HEK293T (cell line): ENCODE measurements around the gene IDS.
"Not testable (repeated sequence)": the region's sequence is repeated elsewhere in the genome, so short reads cannot be mapped to it uniquely, and the experiment has no call there.

ENCODE experiments used
- CTCF ChIA-PET: fragments of 350-600 bp; formaldehyde crosslinking; extraction: SDS; loops from one replicate; lab custom pipeline; 2021; ENCODE audit warnings: antibody characterized with exemption, inconsistent platforms; lab: Yijun Ruan, JAX
- POLR2A ChIA-PET: fragments of 350-600 bp; formaldehyde crosslinking; extraction: SDS; loops from one replicate; lab custom pipeline; 2020; ENCODE audit warnings: antibody characterized with exemption, inconsistent platforms; lab: Yijun Ruan, JAX
- DNase-seq: peaks from one replicate; pipeline ENCODE4 v3.0.0; 2012; ENCODE audit warnings: mixed read lengths; ENCODE audit errors: extremely low spot score
- ARNT ChIP-seq: fragments of 450-650 bp; IDR thresholded peaks from 2 replicates; pipeline ENCODE4 v1.6.1; 2017; ENCODE audit warnings: mild to moderate bottlenecking
- BHLHE40 ChIP-seq: fragments of 450-650 bp; IDR thresholded peaks from 2 replicates; pipeline ENCODE4 v1.6.1; 2016; ENCODE audit warnings: mild to moderate bottlenecking, moderate library complexity, borderline replicate concordance
- CTBP1 ChIP-seq: fragments of 450-650 bp; IDR thresholded peaks from 2 replicates; pipeline ENCODE4 v1.6.1; 2016; ENCODE audit warnings: borderline replicate concordance
- ELF4 ChIP-seq: fragments of 450-650 bp; IDR thresholded peaks from 2 replicates; pipeline ENCODE4 v1.6.1; 2017; ENCODE audit warnings: antibody characterized with exemption
- FOXA1 ChIP-seq: fragments of 450-650 bp; IDR thresholded peaks from 2 replicates; pipeline ENCODE4 v1.6.1; 2016; ENCODE audit warnings: mild to moderate bottlenecking
- FOXK2 ChIP-seq: fragments of 450-650 bp; IDR thresholded peaks from 2 replicates; pipeline ENCODE4 v1.6.1; 2016; ENCODE audit warnings: mild to moderate bottlenecking
- FOXM1 ChIP-seq: fragments of 450-650 bp; IDR thresholded peaks from 2 replicates; pipeline ENCODE4 v1.6.1; 2017; ENCODE audit warnings: mild to moderate bottlenecking, borderline replicate concordance
- HDGF ChIP-seq: fragments of 450-650 bp; IDR thresholded peaks from 2 replicates; pipeline ENCODE4 v1.6.1; 2017; ENCODE audit warnings: antibody characterized with exemption, borderline replicate concordance
- L3MBTL2 ChIP-seq: fragments of 450-650 bp; conservative IDR thresholded peaks from 2 replicates; pipeline ENCODE4 v1.6.1; 2016; ENCODE audit warnings: mild to moderate bottlenecking
- LEF1 ChIP-seq: fragments of 450-650 bp; IDR thresholded peaks from 2 replicates; pipeline ENCODE4 v1.6.1; 2017; ENCODE audit warnings: mild to moderate bottlenecking, borderline replicate concordance
- NFRKB ChIP-seq: fragments of 450-650 bp; IDR thresholded peaks from 2 replicates; pipeline ENCODE4 v1.6.1; 2016; ENCODE audit warnings: mild to moderate bottlenecking, moderate library complexity
- SP1 ChIP-seq: fragments of 450-650 bp; IDR thresholded peaks from 2 replicates; pipeline ENCODE4 v1.6.1; 2017
- SUZ12 ChIP-seq: fragments of 450-650 bp; IDR thresholded peaks from 2 replicates; pipeline ENCODE4 v1.6.1; 2016; ENCODE audit warnings: mild to moderate bottlenecking
- TARDBP ChIP-seq: fragments of 450-650 bp; IDR thresholded peaks from 2 replicates; pipeline ENCODE4 v1.6.1; 2016
- ZNF384 ChIP-seq: fragments of 450-650 bp; IDR thresholded peaks from 2 replicates; pipeline ENCODE4 v1.6.1; 2016
- TF ChIP-seq, protein P1 (sequence below): fragments of 450-650 bp; IDR thresholded peaks from 2 replicates; pipeline ENCODE4 v1.6.1; 2016

The IDS gene

DNA sequence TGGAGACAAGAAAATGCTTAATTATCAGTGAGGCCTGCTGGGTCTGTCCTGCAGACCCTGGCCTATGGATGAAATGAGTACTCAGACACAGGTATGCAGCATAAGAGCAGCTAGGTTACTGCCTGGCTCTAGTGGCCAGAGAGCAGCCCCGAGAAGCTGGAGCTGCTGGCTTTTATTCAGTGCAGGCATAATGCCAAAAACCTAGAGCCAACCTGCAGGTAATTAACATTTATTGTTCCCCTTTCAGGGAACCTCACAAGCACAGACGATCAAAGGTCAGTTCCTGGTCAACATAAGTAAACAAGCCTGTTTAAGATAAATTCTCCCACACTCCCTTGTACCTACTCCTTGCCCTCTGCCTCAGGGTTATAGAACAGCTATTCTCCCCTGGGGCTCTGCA, 13.3 kb downstream of the IDS start:
- POLR2A ChIA-PET: no interaction called here

DNA sequence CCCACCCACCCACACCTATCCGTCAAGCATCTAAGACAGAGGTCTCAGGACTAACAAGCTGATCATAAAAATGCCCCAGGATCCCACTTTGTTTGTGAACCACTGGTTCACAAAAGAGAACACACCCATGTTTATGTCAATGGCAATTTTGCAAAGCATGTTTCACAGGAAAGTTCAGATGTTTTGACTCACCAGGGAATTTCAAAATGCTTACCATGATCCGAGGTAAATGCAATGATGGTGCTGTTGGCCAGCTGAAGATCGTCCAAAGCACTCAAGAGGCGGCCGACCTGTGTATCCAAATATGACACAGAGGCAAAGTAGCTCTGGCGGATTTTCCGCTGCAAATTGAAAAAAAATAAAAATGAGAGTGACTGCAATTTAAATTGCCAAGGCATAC, 15.0 kb downstream of the IDS start:
- DNase-seq: no peak
- CTCF ChIA-PET: no interaction called here
- POLR2A ChIA-PET: no interaction called here
- TF ChIP-seq CTBP1: no peak
- TF ChIP-seq ARNT: no peak
- no peak for TF ChIP-seq NFRKB
- TF ChIP-seq BHLHE40: no peak

More for the DNA sequence above, 13.3 kb downstream of the IDS start:
- no peak for TF ChIP-seq SUZ12
- no peak for TF ChIP-seq ARNT
- no peak for TF ChIP-seq ZNF384
- no peak for TF ChIP-seq SP1
- no peak for DNase-seq
- CTCF ChIA-PET: no interaction called here

DNA sequence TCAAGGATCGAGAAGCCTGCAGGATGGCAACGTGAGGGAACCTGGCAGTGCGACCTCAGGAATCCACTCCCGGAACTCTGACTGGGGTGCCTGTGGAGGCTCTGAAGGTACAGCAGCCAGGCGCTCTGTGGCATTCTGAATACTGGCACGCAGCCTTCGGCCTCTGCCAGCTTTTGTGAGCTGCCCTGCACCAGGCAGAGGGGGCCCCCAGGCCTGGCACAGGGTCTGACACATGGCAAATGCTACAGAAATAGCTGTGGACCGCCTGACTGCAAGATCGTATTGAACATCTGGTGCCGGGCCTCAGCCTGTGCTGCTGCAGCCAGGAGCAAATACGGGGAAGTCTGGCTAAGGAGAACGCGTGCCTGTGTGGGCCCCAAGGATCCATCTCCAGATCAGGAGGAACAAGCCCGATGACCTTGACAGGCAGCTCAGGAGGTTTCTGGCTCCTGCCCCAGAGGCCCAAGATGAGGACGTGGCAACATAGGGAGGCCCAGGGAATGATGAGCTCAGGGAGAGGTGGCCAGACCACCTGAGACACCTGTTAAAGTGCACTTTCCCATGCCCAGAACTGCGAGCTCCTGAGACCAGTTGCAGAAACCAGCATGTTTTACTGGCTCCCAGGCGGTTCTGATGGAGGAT, 16.6 kb downstream of the IDS start:
- CTCF ChIA-PET, POLR2A ChIA-PET, DNase-seq: not testable (repeated sequence)

DNA sequence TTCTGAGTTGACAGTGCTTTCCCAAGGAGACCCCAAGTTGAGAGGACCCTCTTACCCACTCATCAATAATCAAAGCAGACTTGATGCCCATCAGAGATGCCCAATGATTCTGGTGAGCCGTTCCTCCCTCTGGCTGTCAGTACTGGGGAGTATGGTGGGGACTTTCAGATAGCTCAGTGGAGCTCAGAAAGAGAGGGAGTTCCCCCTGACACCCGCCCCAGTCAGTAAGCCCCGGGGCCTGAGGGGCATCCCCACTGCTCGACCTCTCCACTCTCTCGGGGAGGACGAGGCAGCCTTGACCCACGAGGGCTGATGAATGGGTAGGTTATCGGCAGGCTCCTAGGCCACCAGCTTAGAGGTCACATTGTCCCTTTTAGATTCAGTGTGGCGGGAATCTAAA, 17.1 kb downstream of the IDS start:
- DNase-seq, POLR2A ChIA-PET, CTCF ChIA-PET: not testable (repeated sequence)

DNA sequence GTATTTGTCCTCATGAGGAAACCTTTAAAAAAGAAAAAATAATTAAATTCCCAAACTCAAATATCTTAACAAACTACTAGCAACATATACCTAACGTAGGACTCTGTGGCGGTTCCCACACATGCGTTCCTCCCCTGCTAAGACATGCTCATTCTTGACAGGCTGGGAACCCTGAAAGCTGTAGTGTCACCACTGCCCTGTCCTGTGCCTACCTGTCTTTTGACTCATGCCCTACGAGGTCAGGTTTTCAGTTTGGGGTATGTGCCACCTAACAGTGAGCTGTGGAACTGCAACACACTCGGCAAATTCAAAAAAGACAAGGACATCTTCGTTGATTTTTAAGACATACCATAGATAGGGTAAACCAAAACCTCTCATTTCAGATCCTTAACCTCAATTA, 17.8 kb downstream of the IDS start:
- ChIA-PET CTCF (interaction anchor here (1.3 kb wide), 1 partner anchor 16 kb away, joined by 3 read pairs; no protein-coding TSS in a partner anchor), POLR2A (no interaction called here)
- TF ChIP-seq, protein P1, sequence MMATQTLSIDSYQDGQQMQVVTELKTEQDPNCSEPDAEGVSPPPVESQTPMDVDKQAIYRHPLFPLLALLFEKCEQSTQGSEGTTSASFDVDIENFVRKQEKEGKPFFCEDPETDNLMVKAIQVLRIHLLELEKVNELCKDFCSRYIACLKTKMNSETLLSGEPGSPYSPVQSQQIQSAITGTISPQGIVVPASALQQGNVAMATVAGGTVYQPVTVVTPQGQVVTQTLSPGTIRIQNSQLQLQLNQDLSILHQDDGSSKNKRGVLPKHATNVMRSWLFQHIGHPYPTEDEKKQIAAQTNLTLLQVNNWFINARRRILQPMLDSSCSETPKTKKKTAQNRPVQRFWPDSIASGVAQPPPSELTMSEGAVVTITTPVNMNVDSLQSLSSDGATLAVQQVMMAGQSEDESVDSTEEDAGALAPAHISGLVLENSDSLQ: no peak
- no peak for TF ChIP-seq L3MBTL2
- TF ChIP-seq ARNT: no peak
- no peak for TF ChIP-seq SP1
- no peak for TF ChIP-seq HDGF
- no peak for TF ChIP-seq FOXA1
- TF ChIP-seq NFRKB: no peak
- TF ChIP-seq LEF1: no peak
- no peak for DNase-seq

DNA sequence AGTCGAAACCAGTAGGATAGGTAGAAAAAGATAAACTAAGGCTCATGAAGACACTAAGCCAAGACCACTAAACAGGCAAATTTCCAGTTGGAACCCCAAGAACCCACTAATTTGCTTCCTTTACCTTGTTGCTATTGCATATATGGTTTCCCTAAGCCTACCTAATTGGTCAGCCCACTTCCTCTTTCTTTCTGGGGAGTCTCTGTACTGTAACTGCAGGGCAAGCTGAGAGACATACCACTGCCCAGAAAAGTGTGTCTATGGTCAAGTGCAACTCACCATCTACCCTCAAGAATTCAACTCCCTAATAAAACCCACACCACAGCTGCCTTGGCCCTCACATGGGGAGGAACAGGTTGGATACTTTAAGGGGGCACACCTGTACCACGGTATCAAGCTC, 28.6 kb downstream of the IDS start:
- DNase-seq: no peak
- CTCF ChIA-PET: no interaction called here
- TF ChIP-seq SP1: no peak
- TF ChIP-seq, protein P1: no peak
- no peak for TF ChIP-seq LEF1
- no peak for TF ChIP-seq ELF4
- no peak for TF ChIP-seq TARDBP
- no peak for TF ChIP-seq ZNF384
- TF ChIP-seq BHLHE40: no peak
- no peak for TF ChIP-seq SUZ12
- no peak for TF ChIP-seq NFRKB
- TF ChIP-seq L3MBTL2: no peak
- TF ChIP-seq ARNT: no peak
- no peak for TF ChIP-seq CTBP1
- no peak for TF ChIP-seq FOXK2
- no peak for TF ChIP-seq HDGF
- TF ChIP-seq FOXM1: no peak
- POLR2A ChIA-PET: no interaction called here

DNA sequence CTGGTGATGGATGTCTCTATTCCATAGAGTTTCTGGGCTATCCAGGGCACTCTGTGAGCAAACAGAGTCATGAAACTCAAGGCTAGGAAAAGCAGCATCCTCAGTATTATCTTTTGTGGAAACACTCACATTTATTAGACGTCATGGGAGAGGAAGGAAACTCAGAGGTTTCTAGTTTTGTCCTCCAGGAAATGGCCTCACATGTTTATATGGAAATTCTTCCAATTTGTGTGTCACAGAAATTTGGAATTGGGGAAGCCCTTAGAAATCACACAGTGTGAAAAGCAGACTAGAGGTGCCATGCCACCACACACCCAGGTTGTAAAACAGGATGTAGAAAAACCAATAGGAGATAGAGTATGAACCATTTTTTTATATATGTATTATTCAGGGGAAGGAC, 31.1 kb downstream of the IDS start:
- ChIA-PET POLR2A (no interaction called here), CTCF (no interaction called here)
- no peak for DNase-seq
- TF ChIP-seq ZNF384: no peak
- TF ChIP-seq LEF1: no peak
- no peak for TF ChIP-seq CTBP1

DNA sequence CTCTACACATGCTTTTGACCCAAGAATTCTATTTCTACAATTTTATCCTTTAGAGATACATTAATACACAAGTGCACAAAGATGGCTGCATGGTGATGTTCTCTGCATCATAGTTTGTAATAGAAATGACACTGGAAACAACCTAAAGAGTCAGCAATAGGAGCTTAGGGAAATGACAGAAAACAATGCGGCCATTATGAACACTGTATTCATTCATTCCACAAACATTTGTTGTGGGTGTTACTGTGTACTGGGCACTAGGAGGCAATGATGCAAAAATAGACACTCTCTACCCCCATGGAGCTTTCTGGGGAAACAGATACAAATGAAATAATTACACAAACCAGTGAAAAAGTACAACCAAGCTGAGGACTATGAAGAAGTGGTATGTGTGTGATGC, 32.0 kb downstream of the IDS start:
- POLR2A ChIA-PET: no interaction called here
- CTCF ChIA-PET: no interaction called here
- DNase-seq: no peak
- TF ChIP-seq FOXA1 (no peak), LEF1 (no peak), SP1 (no peak), ZNF384 (no peak), BHLHE40 (no peak), HDGF (no peak), SUZ12 (no peak), NFRKB (no peak), L3MBTL2 (no peak), FOXM1 (no peak)
- TF ChIP-seq, protein P1: no peak
